Testis (tissue), 3 donors: Measurements from ENCODE around the gene NKX2-3. TPM values are rescaled to one million over a fixed set of nuclear protein-coding genes. Genes with fewer than 3 reads are reported as not detected.
A peak's percentile ranks its signal among the peaks of the same experiment; 100 is the strongest.

ENCODE experiments used
- DNase-seq: peaks from one replicate; pipeline ENCODE4 v3.0.0-alpha.2; 2019
- H3K27ac ChIP-seq, 2 donors: fragments of 200-600 bp; sonication (generic); one replicate each; pipeline ENCODE4 v1.5.1; 2019
- H3K27me3 ChIP-seq: fragments of 200-600 bp; sonication (generic); one replicate; pipeline ENCODE4 v1.5.1; 2019
- H3K36me3 ChIP-seq: fragments of 200-600 bp; sonication (generic); one replicate; pipeline ENCODE4 v1.5.1; 2017; ENCODE audit warnings: low read depth; ENCODE audit errors: missing control alignments
- H3K4me1 ChIP-seq: fragments of 200-600 bp; sonication (generic); one replicate; pipeline ENCODE4 v1.5.1; 2019
- H3K4me3 ChIP-seq, 2 donors: fragments of 200-600 bp; sonication (generic); one replicate each; pipeline ENCODE4 v1.5.1; 2017 to 2019
- H3K9me3 ChIP-seq: fragments of 200-600 bp; sonication (generic); one replicate; pipeline ENCODE4 v1.5.1; 2017
- CTCF ChIP-seq, 3 experiments: fragments of 450-650 bp in 2 of 3; fragments of 200-600 bp in 1 of 3; sonication (generic) in 1 of 3; IDR thresholded peaks; one replicate each; pipeline ENCODE4 v1.5.1; 2016 to 2019; ENCODE audit warnings: antibody characterized with exemption in 3 of 3, mild to moderate bottlenecking in 2 of 3, moderate library complexity in 1 of 3
- POLR2A ChIP-seq: fragments of 450-650 bp; IDR thresholded peaks from one replicate; pipeline ENCODE4 v1.6.1; 2017; ENCODE audit warnings: antibody characterized with exemption, mild to moderate bottlenecking, moderate library complexity
- WGBS, 2 donors: methylation state at CpG; one replicate each; pipeline ENCODE4 v1.1.5; 2018; 5-methylcytosine and 5-hydroxymethylcytosine counted together
- intact Hi-C: fragments of 100-400 bp; cut with DNase I; formaldehyde crosslinking; loops from one replicate; pipeline ENCODE4 v1.15.1; 2023; ENCODE audit warnings: low total_unique reads
- polyA plus RNA-seq: library from polyadenylated mRNA; stranded (reverse); fragments of 350-450 nt; fragmentation: Illumina TruSeq; extraction: RNeasy Lipid Tissue Mini Kit (QIAGEN cat#74804); gene quantifications from one replicate; pipeline ENCODE4 v1.2.3, GENCODE V29; 2014; ENCODE audit warnings: low read depth, low replicate concordance; ENCODE audit not compliant: insufficient read depth
- total RNA-seq, 2 donors: library from RNA; depleted of rRNA; stranded (reverse); fragments of >200 nt; gene quantifications; one replicate each; pipeline ENCODE4 v1.2.3, GENCODE V29; 2016

Gene NKX2-3
- total and polyA plus RNA-seq, 3 donors from 2014 or later, result 0.16 to 0.24 (median 0.19) TPM

GRCh38 chr10:99558708-99559107 is 26.0 kb downstream of the NKX2-3 start:
- no peaks in the 10 kb centered on the region for H3K9me3 ChIP-seq
- no peak for TF ChIP-seq CTCF (IDR thresholded peaks at IDR 0.05)
- no peak for TF ChIP-seq POLR2A
- no peak for DNase-seq
- 79 to 90% methylated on average over 4 of the region's 4 CpGs for WGBS, 2 donors
- no peak overlapping the region for H3K27ac ChIP-seq
- H3K4me3 ChIP-seq, result no peak overlapping the region
- H3K4me1 ChIP-seq, result no peaks in the 10 kb centered on the region
- no peaks in the 10 kb centered on the region for H3K36me3 ChIP-seq
- intact Hi-C loops, result no loop called here
- H3K27me3 ChIP-seq, result no peaks in the 10 kb centered on the region

- intact Hi-C loops, result no loop called here
- Histone ChIP-seq H3K4me1 (no peaks in the 10 kb centered on the region), H3K27ac (no peak overlapping the region), H3K4me3 (no peak overlapping the region), H3K36me3 (no peaks in the 10 kb centered on the region), H3K9me3 (no peaks in the 10 kb centered on the region), H3K27me3 (no peaks in the 10 kb centered on the region)
- TF ChIP-seq CTCF (IDR thresholded peaks at IDR 0.05) (peak; percentile 55 to 94 (median 57)), POLR2A (no peak)
- whole genome bisulfite sequencing, 2 donors, result 30 to 34% methylated on average over 13 of the region's 13 CpGs
- DNase-seq, result peak; percentile 76
Measured at GRCh38 chr10:99560277-99561126, 27.8 kb downstream of the NKX2-3 start.

- H3K36me3 ChIP-seq, result no peaks in the 10 kb centered on the region
- H3K9me3 ChIP-seq, result no peaks in the 10 kb centered on the region
- no peaks in the 10 kb centered on the region for H3K4me1 ChIP-seq
- intact Hi-C loops, result no loop called here
- no peaks in the 10 kb centered on the region for H3K27me3 ChIP-seq
- TF ChIP-seq POLR2A, result no peak
- no peak for TF ChIP-seq CTCF (IDR thresholded peaks at IDR 0.05)
- no peak overlapping the region for H3K4me3 ChIP-seq
- DNase-seq, result no peak
- WGBS, 2 donors, result 60 to 68% methylated on average over 2 of the region's 2 CpGs
- no peak overlapping the region for H3K27ac ChIP-seq
Measured at GRCh38 chr10:99562631-99563030, 29.9 kb downstream of the NKX2-3 start.

GRCh38 chr10:99564361-99564760 is 31.6 kb downstream of the NKX2-3 start:
- no peaks in the 10 kb centered on the region for H3K9me3 ChIP-seq
- TF ChIP-seq CTCF (IDR thresholded peaks at IDR 0.05) (no peak), POLR2A (no peak)
- H3K27ac ChIP-seq, result no peak overlapping the region
- intact Hi-C loops, result no loop called here
- 49 to 57% methylated on average over 3 of the region's 3 CpGs for WGBS, 2 donors
- no peaks in the 10 kb centered on the region for H3K36me3 ChIP-seq
- no peaks in the 10 kb centered on the region for H3K27me3 ChIP-seq
- no peak overlapping the region for H3K4me3 ChIP-seq
- no peak for DNase-seq
- no peaks in the 10 kb centered on the region for H3K4me1 ChIP-seq

GRCh38 chr10:99565166-99565565 is 32.4 kb downstream of the NKX2-3 start:
- Histone ChIP-seq H3K36me3 (no peaks in the 10 kb centered on the region), H3K4me1 (no peaks in the 10 kb centered on the region), H3K27ac (no peak overlapping the region), H3K4me3 (no peak overlapping the region), H3K9me3 (no peaks in the 10 kb centered on the region), H3K27me3 (no peaks in the 10 kb centered on the region)
- no peak for TF ChIP-seq CTCF (IDR thresholded peaks at IDR 0.05)
- intact Hi-C loops, result no loop called here
- no peak for DNase-seq
- 92 to 95% methylated on average over 4 of the region's 4 CpGs for WGBS, 2 donors
